Endothelial cell of umbilical vein (primary cell): ENCODE data around the gene AGXT. TPM values are rescaled to one million over a fixed set of nuclear protein-coding genes. Genes with fewer than 3 reads are reported as not detected.

Experiments used
- BruUV-seq: library from RNA; stranded (reverse); fragments of 400-500 nt; replicated peaks from 2 replicates; lab custom pipeline; 2021; lab: Mats Ljungman, UMichigan
- CTCF ChIA-PET: fragments of 300-600, 350-600 bp; sonication (Branson Sonifier 250); formaldehyde crosslinking; loops from one replicate; lab custom pipeline; 2021; ENCODE audit warnings: antibody characterized with exemption, inconsistent platforms; lab: Charles Lee
- POLR2A ChIA-PET: fragments of 300-600, 350-600 bp; sonication (Branson Sonifier 250); formaldehyde crosslinking; loops from one replicate; lab custom pipeline; 2021; ENCODE audit warnings: antibody characterized with exemption, inconsistent platforms; lab: Charles Lee
- DNase-seq: peaks from one replicate; pipeline ENCODE4 v3.0.0-alpha.2; 2011; ENCODE audit warnings: low read depth, low spot score
- FAIRE-seq: peaks from 2 replicates; lab custom pipeline; 2011; peaks lifted over from hg19 to GRCh38; lab: Jason Lieb, UNC
- H2AFZ ChIP-seq: 2 replicates; pipeline ENCODE4 v1.6.0; 2012; ENCODE audit warnings: low read depth, low read length, control low read depth, inconsistent platforms
- H3K27ac ChIP-seq: 2 replicates; pipeline ENCODE4 v1.5.1; 2011; ENCODE audit warnings: low read depth, mild to moderate bottlenecking, control low read depth, low read length, moderate library complexity; ENCODE audit not compliant: insufficient read depth
- H3K27me3 ChIP-seq, 2 experiments: 2 replicates each; pipeline versions ENCODE4 v1.6.0 to v1.6.1; 2011; ENCODE audit warnings: low read length in 2 of 2, mixed read lengths in 1 of 2; ENCODE audit not compliant: control insufficient read depth in 2 of 2, insufficient read depth in 2 of 2
- H3K36me3 ChIP-seq, 2 experiments: 2 replicates in 1 of 2; 3 replicates in 1 of 2; pipeline ENCODE4 v1.5.1; 2011; ENCODE audit warnings: low read length in 2 of 2, mild to moderate bottlenecking in 1 of 2, moderate library complexity in 1 of 2; ENCODE audit not compliant: control insufficient read depth in 2 of 2, insufficient read depth in 2 of 2; ENCODE audit errors: extremely low read depth in 1 of 2
- H3K4me1 ChIP-seq: 3 replicates; pipeline ENCODE4 v1.5.1; 2011; ENCODE audit warnings: mild to moderate bottlenecking, low read length; ENCODE audit not compliant: control insufficient read depth, insufficient read depth; ENCODE audit errors: extremely low read depth
- H3K4me2 ChIP-seq: 2 replicates; pipeline ENCODE4 v1.6.1; 2011; ENCODE audit warnings: low read length, control low read depth, mixed read lengths; ENCODE audit not compliant: insufficient read depth
- H3K4me3 ChIP-seq, 3 experiments: fragments of 200-600 bp in 1 of 3; sonication (generic), shearing (Covaris generic) in 1 of 3; replicated peaks in 1 of 3; 2 replicates each; pipeline ENCODE4 v1.5.1; 2011 to 2016; ENCODE audit warnings: control low read depth in 3 of 3, low read length in 3 of 3, mild to moderate bottlenecking in 2 of 3, inconsistent platforms in 1 of 3, low read depth in 1 of 3, moderate library complexity in 1 of 3; ENCODE audit not compliant: insufficient read depth in 1 of 3
- H3K79me2 ChIP-seq: 2 replicates; pipeline ENCODE4 v1.6.0; 2012; ENCODE audit warnings: low read length, inconsistent platforms; ENCODE audit not compliant: control insufficient read depth, insufficient read depth
- H3K9ac ChIP-seq: replicated peaks from 2 replicates; pipeline ENCODE3; 2011; ENCODE audit warnings: low read length, control low read depth; ENCODE audit not compliant: insufficient read depth; ENCODE audit errors: extremely low read depth
- H3K9me1 ChIP-seq: replicated peaks from 3 replicates; pipeline ENCODE4 v1.6.0; 2011; ENCODE audit warnings: mild to moderate bottlenecking, low read length; ENCODE audit not compliant: control insufficient read depth, insufficient read depth; ENCODE audit errors: extremely low read depth
- H3K9me3 ChIP-seq: replicated peaks from 2 replicates; pipeline ENCODE4 v1.5.1; 2012; ENCODE audit warnings: low read length, inconsistent platforms; ENCODE audit not compliant: control insufficient read depth, insufficient read depth
- H4K20me1 ChIP-seq: replicated peaks from 2 replicates; pipeline ENCODE3; 2011; ENCODE audit warnings: mild to moderate bottlenecking, low read length; ENCODE audit not compliant: control insufficient read depth, insufficient read depth; ENCODE audit errors: extremely low read depth
- EZH2 ChIP-seq: IDR thresholded peaks from 2 replicates; pipeline ENCODE4 v1.6.1; 2012; ENCODE audit warnings: borderline replicate concordance, low read depth, mild to moderate bottlenecking, moderate library complexity, low read length, inconsistent platforms; ENCODE audit not compliant: severe bottlenecking
- FOS ChIP-seq: IDR thresholded peaks from 2 replicates; pipeline ENCODE4 v1.6.1; 2011; ENCODE audit warnings: mild to moderate bottlenecking, low read length, moderate library complexity, borderline replicate concordance; ENCODE audit not compliant: insufficient read depth
- JUN ChIP-seq: IDR thresholded peaks from 2 replicates; pipeline ENCODE4 v1.6.1; 2011; ENCODE audit warnings: borderline replicate concordance, low read depth; ENCODE audit not compliant: insufficient read length, insufficient read depth
- MYC ChIP-seq: IDR thresholded peaks from one replicate; pipeline ENCODE4 v1.6.1; 2011; ENCODE audit warnings: mild to moderate bottlenecking, low read depth, low read length
- dilution Hi-C: fragments of 300-500 bp; cut with MboI; formaldehyde crosslinking; loops from one replicate; pipeline ENCODE4 v1.15.0; 2019; ENCODE audit warnings: low sequenced_read_pairs; ENCODE audit not compliant: extremely low pct_ligation_motif_present
- intact Hi-C: fragments of 100-400 bp; cut with micrococcal nuclease; formaldehyde crosslinking; loops from one replicate; pipeline ENCODE4 v1.10.0; 2022
- polyA plus RNA-seq, 4 experiments: library from polyadenylated mRNA; depleted of rRNA in 3 of 4; stranded (reverse) in 3 of 4; unstranded in 1 of 4; fragments of >200 nt; gene quantifications; 2 replicates each; pipeline versions ENCODE4 v1.2.1 to v1.2.3, GENCODE V29; 2011 to 2012; ENCODE audit warnings: missing spikeins in 1 of 4
- total RNA-seq: library from RNA; stranded (reverse); gene quantifications from 2 replicates; pipeline ENCODE4 v1.2.3, GENCODE V29; 2021
- TF ChIP-seq, protein P1 (sequence below), 2 donors: IDR thresholded peaks; 1 replicate in 1 of 2; 2 replicates in 1 of 2; pipeline ENCODE4 v1.5.1; 2011; ENCODE audit warnings: low read length in 2 of 2, mild to moderate bottlenecking in 2 of 2, moderate library complexity in 2 of 2, control low read depth in 1 of 2, inconsistent platforms in 1 of 2, low read depth in 1 of 2; ENCODE audit not compliant: insufficient read depth in 1 of 2; ENCODE audit errors: extremely low read depth in 1 of 2
- TF ChIP-seq, protein P2 (sequence below): IDR thresholded peaks from 2 replicates; pipeline ENCODE4 v1.6.1; 2011; ENCODE audit not compliant: insufficient read depth, insufficient read length

AGXT gene
- total and polyA plus RNA-seq, 2 donors (not counting 3 experiments of a cell fraction or from before 2014, with no cell fraction given), result not detected

- POLR2A ChIA-PET, result no interaction called here
- H3K9me3 ChIP-seq, result no peaks in the 10 kb centered on the region
- no peaks in the 10 kb centered on the region for H4K20me1 ChIP-seq
- H3K36me3 ChIP-seq, result no peaks in the 10 kb centered on the region
- dilution Hi-C loops (no loop called here), intact Hi-C loops (loop anchor here (2.0 to 10.0 kb wide), 2 partner anchors 159 to 309 kb away; no protein-coding TSS in a partner anchor)
- H3K4me3 ChIP-seq, result no peak overlapping the region
- H3K9ac ChIP-seq, result no peak overlapping the region
- H3K4me1 ChIP-seq, result peaks cover 15% of the 10 kb centered on the region
- no peak overlapping the region for H3K4me2 ChIP-seq
- H3K27ac ChIP-seq, result no peak overlapping the region
- H2AFZ ChIP-seq, result no peak overlapping the region
- BruUV-seq, result no TSS peak
- H3K27me3 ChIP-seq, result no peaks in the 10 kb centered on the region
- FAIRE-seq (no peak), DNase-seq (no peak)
- CTCF ChIA-PET, result interaction anchor here (0.6 to 3.8 kb wide), 7 partner anchors 11 to 162 kb away, joined by 3 to 32 read pairs (median 6); no protein-coding TSS in a partner anchor
- H3K79me2 ChIP-seq, result no peaks in the 10 kb centered on the region
- TF ChIP-seq, protein P1, sequence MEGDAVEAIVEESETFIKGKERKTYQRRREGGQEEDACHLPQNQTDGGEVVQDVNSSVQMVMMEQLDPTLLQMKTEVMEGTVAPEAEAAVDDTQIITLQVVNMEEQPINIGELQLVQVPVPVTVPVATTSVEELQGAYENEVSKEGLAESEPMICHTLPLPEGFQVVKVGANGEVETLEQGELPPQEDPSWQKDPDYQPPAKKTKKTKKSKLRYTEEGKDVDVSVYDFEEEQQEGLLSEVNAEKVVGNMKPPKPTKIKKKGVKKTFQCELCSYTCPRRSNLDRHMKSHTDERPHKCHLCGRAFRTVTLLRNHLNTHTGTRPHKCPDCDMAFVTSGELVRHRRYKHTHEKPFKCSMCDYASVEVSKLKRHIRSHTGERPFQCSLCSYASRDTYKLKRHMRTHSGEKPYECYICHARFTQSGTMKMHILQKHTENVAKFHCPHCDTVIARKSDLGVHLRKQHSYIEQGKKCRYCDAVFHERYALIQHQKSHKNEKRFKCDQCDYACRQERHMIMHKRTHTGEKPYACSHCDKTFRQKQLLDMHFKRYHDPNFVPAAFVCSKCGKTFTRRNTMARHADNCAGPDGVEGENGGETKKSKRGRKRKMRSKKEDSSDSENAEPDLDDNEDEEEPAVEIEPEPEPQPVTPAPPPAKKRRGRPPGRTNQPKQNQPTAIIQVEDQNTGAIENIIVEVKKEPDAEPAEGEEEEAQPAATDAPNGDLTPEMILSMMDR (IDR thresholded peaks at IDR 0.05; ENCODE audit: extremely low read depth in 1 of 2, insufficient read depth in 1 of 2, low read depth in 1 of 2, low read length in 2 of 2), result no peak
- TF ChIP-seq JUN (no peak), MYC (no peak), EZH2 (peak; percentile 33), FOS (no peak)
- TF ChIP-seq, protein P2, sequence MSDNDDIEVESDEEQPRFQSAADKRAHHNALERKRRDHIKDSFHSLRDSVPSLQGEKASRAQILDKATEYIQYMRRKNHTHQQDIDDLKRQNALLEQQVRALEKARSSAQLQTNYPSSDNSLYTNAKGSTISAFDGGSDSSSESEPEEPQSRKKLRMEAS, result no peak
- no peaks in the 10 kb centered on the region for H3K9me1 ChIP-seq
These were observed 47.1 kb downstream of the AGXT start for GRCh38 chr2:240915526-240916341.
